Cardiac muscle cell (in vitro differentiated cells and primary cell): ENCODE data around the gene RNLS. TPM values are rescaled to one million over a fixed set of nuclear protein-coding genes. Genes with fewer than 3 reads are reported as not detected.

Experiments used
- DNase-seq, 2 donors: peaks; one replicate each; pipeline versions ENCODE4 v3.0.0 to v3.0.0-alpha.2; 2010 to 2017; ENCODE audit warnings: low read depth in 1 of 2, low spot score in 1 of 2
- H3K27ac ChIP-seq: fragments of 200-600 bp; sonication (generic); 2 replicates; pipeline ENCODE4 v1.5.1; 2016
- H3K27me3 ChIP-seq: fragments of 200-600 bp; sonication (generic); 2 replicates; pipeline ENCODE4 v1.6.0; 2016; ENCODE audit warnings: control low read depth
- H3K36me3 ChIP-seq: fragments of 200-600 bp; sonication (generic); 2 replicates; pipeline ENCODE4 v1.5.1; 2016; ENCODE audit warnings: control low read depth
- H3K4me1 ChIP-seq: fragments of 200-600 bp; sonication (generic); 2 replicates; pipeline ENCODE4 v1.8.1; 2017; ENCODE audit warnings: low read depth, mild to moderate bottlenecking, mixed run types
- H3K4me3 ChIP-seq: fragments of 200-600 bp; sonication (generic); 2 replicates; pipeline ENCODE4 v1.5.1; 2016; ENCODE audit warnings: mild to moderate bottlenecking
- H3K9me3 ChIP-seq: fragments of 200-600 bp; sonication (generic); 2 replicates; pipeline ENCODE4 v1.5.1; 2017; ENCODE audit warnings: low read depth, mild to moderate bottlenecking, control low read depth
- CTCF ChIP-seq: IDR thresholded peaks from 2 replicates; pipeline ENCODE4 v1.5.1; 2012; ENCODE audit warnings: low read depth, mild to moderate bottlenecking, low read length
- polyA plus RNA-seq: library from polyadenylated mRNA; unstranded; fragments of >200 nt; fragmentation: Nextera tagmentation; extraction: Ambion mirVana; gene quantifications from 2 replicates; pipeline ENCODE4 v1.2.1, GENCODE V29; 2016
- total RNA-seq: library from RNA; depleted of rRNA; stranded (reverse); fragments of >200 nt; gene quantifications from 2 replicates; pipeline ENCODE4 v1.2.3, GENCODE V29; 2016

RNLS gene
- total and polyA plus RNA-seq, 2 experiments from 2014 or later: 6.9 to 13.9 TPM

- Histone ChIP-seq H3K27me3 (no peaks in the 10 kb centered on the region), H3K27ac (no peak overlapping the region), H3K36me3 (no peaks in the 10 kb centered on the region), H3K9me3 (no peaks in the 10 kb centered on the region), H3K4me3 (no peak overlapping the region), H3K4me1 (no peaks in the 10 kb centered on the region)
- no peak for TF ChIP-seq CTCF
- DNase-seq: no peak
Observed at GRCh38 chr10:88439932-88440331, 143.2 kb downstream of the RNLS start.

GRCh38 chr10:88437411-88437810 lies 145.7 kb downstream of the RNLS start:
- DNase-seq: peak in 1 of 2 donors; percentile 40
- Histone ChIP-seq H3K4me1 (no peaks in the 10 kb centered on the region), H3K36me3 (no peaks in the 10 kb centered on the region), H3K27ac (no peak overlapping the region), H3K27me3 (no peaks in the 10 kb centered on the region), H3K9me3 (no peaks in the 10 kb centered on the region), H3K4me3 (no peak overlapping the region)
- TF ChIP-seq CTCF: no peak

- H3K9me3 ChIP-seq: no peaks in the 10 kb centered on the region
- H3K27ac ChIP-seq: no peak overlapping the region
- H3K4me1 ChIP-seq: no peaks in the 10 kb centered on the region
- no peaks in the 10 kb centered on the region for H3K36me3 ChIP-seq
- DNase-seq: peak in 1 of 2 donors; percentile 72
- no peaks in the 10 kb centered on the region for H3K27me3 ChIP-seq
- TF ChIP-seq CTCF: no peak
- H3K4me3 ChIP-seq: no peak overlapping the region
Observed at GRCh38 chr10:88433565-88434186, 149.4 kb downstream of the RNLS start.

- Histone ChIP-seq H3K9me3 (no peaks in the 10 kb centered on the region), H3K4me3 (no peak overlapping the region), H3K27me3 (no peaks in the 10 kb centered on the region), H3K36me3 (no peaks in the 10 kb centered on the region), H3K4me1 (peaks cover 12% of the 10 kb centered on the region), H3K27ac (no peak overlapping the region)
- no peak for DNase-seq
- TF ChIP-seq CTCF: no peak
Observed at GRCh38 chr10:88431103-88431502, 152.0 kb downstream of the RNLS start.

- no peak for TF ChIP-seq CTCF
- no peak overlapping the region for H3K27ac ChIP-seq
- H3K27me3 ChIP-seq: peaks cover 5% of the 10 kb centered on the region
- no peaks in the 10 kb centered on the region for H3K9me3 ChIP-seq
- H3K4me3 ChIP-seq: no peak overlapping the region
- H3K4me1 ChIP-seq: peaks cover 15% of the 10 kb centered on the region
- no peak for DNase-seq
- no peaks in the 10 kb centered on the region for H3K36me3 ChIP-seq
Observed at GRCh38 chr10:88428976-88429375, 154.1 kb downstream of the RNLS start.
